Measurements from ENCODE around the gene TIPARP.
"Not testable (repeated sequence)": the region's sequence is repeated elsewhere in the genome, so short reads cannot be mapped to it uniquely, and the experiment has no call there.

Gene TIPARP

DNA sequence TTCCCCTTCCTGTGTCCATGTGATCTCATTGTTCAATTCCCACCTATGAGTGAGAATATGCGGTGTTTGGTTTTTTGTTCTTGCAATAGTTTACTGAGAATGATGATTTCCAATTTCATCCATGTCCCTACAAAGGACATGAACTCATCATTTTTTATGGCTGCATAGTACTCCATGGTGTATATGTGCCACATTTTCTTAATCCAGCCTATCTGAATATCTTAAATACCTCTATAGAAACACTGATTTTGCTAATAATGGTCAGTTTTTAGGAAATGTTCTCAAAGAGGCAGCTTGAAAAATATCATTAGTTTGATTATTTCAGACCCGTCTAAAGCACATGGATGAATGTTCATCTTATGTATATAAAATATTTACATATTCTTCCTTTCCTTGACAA, 21.7 kb upstream of the TIPARP start:
- DNase-seq = not testable (repeated sequence)

DNA sequence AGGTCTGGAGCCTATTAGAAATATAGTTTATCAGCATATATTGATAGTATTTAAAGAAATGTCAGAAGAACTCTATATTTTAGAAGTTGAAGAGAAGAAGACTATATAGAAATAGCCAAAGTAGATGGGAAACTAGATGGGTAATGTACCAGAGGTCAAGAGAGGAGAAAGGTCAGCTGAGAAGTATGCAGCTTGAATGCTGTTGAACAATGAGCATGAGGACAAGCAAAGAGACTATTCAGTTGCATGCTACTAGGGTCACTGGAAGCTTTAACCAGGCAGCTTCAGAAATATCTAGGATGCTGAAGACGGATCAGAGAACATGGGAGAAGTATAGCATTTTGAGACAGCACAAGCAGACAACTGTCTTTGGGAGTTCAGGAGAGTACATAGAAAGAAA, 19.6 kb upstream of the TIPARP start:
- DNase-seq = no peak

DNA sequence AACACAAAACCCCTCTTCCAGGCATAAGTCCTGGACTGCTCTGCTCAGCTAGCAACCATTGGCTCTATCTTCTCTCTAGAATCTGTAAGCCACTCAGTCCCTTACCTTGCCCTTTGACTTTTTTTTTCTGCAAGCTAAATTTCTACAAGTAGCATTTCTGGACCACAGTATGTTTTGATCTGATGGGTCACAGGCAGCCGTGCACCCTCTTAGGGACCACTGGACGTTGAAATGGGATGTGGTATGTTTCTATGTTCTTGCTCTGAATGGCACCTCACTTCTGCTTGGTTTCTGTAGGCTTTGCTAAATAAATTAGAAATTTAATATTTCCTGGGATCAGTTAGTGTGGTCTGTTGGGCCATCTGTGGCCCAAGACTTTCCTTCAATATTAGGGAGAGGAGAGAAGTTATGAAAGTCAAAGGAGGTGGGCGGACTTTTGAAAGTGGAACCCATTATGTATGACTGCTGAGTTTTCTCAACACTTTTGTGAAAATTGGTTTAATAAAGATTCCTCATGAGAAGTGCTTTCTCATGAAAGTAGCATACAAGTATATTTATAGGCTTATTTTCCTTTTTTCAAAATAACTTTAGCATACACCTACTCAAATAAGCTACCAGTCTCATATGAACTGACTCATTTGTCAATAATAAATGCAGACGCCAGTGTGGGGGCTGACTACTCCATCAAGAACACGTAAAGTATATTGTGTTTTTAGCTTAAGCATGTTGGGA, 18.4 kb upstream of the TIPARP start:
- no peak for DNase-seq

DNA sequence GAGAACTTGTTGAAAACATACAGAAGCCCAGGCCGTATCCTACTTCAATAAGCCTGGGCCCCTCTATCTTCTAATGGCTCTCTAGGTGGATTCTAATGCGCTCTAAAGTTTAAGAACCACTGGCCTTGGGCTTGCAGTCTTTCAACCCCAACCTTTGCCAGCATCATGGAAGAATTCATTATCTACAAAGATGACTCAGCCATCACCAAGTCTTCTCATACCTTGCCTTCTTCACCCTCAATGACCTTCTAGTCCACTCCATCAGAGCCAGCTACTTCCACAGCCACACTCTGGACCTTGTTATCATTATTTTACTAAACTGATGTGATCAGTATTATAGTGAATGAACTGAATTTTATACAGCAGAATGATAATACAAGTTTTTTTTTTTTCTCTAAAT, 16.9 kb upstream of the TIPARP start:
- DNase-seq = no peak

DNA sequence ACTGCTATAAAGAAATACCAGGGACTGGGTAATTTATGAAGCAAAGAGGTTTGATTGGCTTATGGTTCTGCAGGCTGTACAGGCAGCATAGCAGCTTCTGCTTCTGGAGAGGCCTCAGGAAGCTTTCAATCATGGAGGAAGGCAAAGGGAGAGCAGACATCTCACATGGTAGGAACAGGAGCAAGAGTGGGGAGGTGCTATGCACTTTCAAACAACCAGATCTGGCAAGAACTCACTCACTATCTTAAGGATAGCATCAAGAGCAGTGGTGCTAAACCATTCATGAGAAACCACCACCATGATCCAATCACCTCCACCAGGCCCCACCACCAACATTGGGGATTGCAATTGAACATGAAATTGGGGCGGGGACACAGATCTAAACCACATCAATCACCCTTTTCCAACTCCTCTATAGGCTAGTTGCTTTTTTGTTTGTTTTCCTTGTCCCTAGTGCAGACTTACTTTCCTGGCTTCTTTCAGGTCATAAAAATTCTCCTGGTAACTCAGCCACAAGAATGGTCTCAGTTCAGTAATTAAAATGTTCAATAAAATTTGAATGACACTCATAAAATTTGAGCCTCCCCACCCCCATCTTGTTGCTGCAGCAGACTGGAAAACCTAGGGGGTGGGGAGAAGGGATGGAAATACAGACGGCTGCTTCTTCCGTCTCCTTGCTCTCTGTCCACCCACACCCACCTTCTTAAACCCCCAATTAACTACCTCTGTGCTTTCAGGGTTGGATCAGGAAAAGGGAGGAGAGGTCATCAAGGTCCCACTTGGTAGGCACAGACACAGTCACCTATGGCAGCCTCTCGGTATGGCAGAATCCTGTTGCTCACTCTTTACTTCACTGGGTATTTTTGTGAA, 16.3 kb upstream of the TIPARP start:
- no peak for DNase-seq

DNA sequence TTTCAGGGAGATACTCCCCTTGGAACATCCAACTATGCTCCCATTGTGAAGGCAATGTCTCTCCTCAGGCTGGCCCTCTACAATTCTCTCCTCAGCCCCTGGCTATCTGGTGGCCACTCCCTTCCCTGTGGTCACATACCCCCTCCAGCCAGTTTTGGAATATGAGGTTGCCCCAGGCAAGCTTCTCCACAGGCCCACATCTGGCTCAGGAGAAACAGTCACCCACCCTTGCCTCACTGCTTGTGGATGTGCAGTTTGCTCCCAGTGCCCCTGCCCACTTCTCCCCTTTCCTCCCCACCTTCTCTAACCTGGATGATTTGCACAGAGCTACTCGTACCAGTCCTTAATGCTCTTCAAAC, 15.7 kb upstream of the TIPARP start:
- DNase-seq = no peak

DNA sequence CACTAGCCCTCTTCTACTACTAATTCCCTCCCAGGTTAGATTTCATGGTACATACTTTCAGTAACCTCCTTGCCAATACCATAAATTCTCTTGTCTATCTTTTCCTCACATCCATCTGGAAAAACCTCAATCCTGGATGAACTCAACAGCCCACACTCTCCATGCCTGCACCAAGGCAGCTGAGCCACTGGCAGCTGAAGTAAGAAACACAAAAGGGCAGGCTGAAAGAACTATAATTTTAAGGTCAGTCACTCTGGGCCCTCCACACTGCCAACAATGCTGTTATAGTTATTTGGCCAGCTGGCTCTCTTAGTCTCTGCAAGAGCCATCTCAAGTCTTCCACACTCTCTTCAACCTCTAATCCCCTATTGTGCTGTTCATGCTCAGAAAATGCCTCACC, 15.1 kb upstream of the TIPARP start:
- DNase-seq = no peak

DNA sequence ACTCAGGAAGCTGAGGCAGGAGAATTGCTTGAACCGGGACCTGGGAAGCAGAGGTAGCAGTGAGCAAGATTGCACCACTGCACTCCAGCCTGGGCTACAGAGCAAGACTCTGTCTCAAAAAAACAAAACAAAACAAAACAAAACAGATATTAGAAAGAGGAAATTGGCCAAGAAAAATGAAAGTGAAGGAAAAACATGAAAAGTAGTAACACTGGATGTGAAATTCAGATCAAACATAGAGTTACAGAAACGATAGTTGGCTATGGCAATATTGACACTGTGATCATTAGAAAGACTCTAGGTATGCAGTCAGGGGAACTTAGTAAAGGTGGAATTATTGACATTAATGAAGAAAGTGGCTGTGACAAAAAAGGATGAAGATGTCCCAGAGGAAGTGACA, 13.2 kb upstream of the TIPARP start:
- no peak for DNase-seq

DNA sequence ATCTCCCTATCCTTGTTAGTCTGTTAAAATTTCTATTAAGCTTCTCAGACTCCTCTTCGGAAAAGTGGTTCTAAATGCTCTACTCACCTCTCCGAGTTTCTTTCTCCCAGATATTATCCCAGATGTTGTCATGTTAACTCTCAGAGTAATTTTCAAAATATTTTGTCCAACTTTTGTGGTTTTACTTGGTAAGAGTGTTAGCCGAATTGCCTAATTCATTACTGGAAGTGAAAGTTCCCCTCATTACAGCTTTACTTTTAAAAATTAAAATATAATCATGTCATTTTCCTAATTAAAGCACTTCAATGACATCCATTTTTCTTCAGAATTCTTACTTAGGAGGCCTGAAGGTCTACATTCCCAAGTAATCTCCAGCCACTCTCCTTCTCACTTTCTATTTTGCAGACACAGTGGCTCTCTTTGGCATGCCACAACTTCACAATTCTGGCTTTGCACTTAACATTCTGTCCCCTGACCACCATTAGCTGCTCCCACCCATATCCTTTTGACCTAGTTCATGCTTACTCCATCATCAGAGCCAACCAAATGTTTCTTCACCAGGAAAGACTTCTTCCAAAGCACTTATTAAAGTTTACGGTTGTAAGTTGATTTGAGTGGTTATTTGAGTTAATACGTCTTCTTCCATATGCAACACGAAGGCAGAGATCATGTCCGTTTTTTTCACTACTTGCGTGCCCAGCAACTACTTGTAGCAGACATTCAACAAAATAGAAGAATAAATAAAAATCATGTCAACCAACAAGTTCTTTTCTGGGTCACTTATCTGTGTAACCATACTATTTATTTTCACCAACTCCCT, 10.2 kb upstream of the TIPARP start:
- no peak for DNase-seq

DNA sequence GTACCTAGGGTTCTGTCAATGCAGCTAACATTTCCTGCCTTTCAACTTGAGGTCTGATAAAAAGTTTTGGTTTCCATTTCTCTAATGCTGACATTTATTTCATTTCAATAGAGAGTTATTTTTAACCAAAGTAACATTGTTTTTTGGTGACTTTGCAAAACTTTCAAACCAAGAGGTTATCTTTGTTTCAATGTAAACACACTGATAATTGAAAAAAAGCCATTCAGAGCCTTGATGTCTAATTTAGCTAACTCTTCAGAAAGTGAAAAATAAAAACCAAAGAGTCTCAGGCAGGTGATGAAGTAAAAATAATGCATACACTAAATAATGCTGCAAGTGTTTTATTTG, 9.6 kb upstream of the TIPARP start:
- DNase-seq = no peak

DNA sequence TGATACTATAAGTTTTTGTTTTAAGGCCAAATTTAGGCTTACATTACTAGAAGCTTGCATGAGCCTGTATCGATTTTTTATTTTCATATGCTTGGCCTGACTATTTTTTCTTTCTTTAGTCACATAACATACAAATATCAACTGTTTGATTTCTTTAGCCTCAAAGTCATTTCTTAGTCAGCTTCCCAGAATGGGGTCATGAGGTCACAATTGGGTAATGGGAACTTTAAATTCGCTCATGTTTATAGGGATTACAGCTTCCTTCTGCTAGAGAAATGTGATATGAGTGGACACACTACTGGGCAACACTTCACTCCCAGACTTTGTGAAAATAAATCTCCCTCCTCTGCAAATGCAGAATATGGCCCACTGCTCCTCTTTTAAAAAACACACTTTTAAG, 9.1 kb upstream of the TIPARP start:
- DNase-seq = no peak

DNA sequence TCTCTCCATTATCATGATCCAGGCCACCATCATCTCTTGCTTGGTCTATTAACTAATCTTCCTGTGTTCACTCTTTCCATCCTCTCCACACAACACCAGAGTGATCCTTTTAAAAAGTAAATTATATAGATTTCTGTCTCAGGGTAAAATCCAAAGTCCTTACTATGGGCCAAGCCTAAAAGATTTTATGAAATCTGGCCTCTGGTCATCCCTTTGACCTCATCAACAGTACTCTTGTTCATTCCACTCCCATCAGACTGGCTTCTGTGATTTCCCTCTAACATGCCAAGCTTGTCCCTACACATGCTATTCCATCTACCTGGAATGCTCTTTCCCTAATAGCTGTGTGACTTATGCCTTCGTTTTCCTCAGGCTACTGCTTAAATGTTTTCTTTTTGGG, 8.3 kb upstream of the TIPARP start:
- DNase-seq = no peak

DNA sequence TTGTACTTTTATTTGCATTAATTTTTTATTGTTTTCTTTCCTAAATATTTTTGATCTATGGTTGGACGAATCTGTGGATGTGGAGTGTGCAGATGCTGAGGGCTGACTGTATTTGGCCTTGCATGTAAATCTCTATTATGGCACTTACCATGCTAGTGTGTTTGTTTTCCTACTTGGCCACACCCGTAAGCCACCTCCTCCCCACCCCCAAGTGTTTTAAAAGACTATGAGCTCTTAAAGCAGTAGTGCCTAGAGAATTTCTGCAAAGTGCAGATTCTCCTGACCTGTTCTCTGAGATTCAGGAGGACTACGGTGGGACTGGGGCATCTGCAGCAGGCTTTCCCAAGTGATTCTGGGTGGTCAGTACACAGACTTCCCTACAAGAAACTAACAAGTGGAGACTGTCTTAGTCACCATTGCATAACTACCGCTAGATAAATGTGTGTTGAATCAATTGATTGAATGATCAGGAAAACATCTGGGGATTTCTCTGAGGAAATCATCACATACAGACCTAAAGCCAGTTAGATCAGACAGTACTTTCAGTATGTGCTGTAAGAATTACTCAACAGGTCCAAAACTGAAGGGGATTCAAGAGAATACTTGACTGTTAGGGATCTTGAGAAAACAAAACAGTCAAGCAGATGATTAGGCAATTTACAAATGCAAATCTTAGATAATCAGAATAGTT, 6.2 kb upstream of the TIPARP start:
- DNase-seq = peak; percentile 19

DNA sequence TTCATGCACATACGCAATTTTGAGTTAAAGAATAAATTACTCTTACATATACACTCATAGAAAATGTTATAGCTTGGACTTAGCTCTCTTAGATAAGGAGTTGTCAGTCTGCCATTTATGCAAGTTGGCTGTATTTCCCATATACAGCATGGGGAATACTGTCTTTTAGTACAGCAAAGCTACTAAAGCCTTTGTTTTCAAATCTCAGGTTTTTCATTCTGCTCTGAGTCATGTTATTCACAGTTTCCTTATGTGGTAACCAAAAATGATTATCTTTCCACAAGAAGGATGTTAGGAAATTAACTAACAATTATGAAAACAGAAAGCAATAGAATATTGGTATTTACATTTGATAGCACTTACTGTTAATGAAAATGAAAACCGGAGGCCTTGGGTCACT, 4.3 kb upstream of the TIPARP start:
- DNase-seq = no peak

DNA sequence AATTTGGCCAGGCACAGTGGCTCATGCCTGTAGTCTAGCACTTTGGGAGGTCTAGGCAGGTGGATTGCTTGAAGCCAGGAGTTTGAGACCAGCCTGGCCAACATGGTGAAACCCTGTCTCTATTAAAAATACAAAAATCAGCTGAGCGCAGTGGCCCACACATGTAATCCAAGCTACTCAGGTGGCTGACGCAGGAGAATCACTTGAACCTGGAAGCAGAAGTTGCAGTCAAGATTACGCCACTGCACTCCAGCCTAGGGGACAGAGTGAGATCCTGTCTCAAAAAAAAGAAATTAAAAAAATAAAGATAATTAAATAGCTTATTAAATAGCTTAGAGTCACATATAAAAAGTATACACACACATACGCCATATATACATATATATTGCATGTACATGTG, 3.7 kb upstream of the TIPARP start:
- DNase-seq = no peak

DNA sequence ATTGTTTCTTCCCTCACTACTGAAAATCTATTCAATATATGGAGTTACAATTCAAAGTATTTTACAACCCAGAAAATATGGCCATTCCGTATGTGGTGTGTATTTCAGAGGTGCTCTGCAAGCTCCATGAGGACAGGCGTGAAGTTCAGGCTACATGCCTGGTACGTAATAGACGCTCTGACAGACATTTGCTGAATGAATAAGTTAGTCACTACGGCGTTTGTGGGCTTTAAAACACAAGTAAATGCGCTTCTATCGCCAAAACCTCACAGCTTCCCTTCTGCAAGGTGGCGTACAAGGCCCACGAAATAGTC, 701 bp upstream of the TIPARP start:
- DNase-seq = no peak

DNA sequence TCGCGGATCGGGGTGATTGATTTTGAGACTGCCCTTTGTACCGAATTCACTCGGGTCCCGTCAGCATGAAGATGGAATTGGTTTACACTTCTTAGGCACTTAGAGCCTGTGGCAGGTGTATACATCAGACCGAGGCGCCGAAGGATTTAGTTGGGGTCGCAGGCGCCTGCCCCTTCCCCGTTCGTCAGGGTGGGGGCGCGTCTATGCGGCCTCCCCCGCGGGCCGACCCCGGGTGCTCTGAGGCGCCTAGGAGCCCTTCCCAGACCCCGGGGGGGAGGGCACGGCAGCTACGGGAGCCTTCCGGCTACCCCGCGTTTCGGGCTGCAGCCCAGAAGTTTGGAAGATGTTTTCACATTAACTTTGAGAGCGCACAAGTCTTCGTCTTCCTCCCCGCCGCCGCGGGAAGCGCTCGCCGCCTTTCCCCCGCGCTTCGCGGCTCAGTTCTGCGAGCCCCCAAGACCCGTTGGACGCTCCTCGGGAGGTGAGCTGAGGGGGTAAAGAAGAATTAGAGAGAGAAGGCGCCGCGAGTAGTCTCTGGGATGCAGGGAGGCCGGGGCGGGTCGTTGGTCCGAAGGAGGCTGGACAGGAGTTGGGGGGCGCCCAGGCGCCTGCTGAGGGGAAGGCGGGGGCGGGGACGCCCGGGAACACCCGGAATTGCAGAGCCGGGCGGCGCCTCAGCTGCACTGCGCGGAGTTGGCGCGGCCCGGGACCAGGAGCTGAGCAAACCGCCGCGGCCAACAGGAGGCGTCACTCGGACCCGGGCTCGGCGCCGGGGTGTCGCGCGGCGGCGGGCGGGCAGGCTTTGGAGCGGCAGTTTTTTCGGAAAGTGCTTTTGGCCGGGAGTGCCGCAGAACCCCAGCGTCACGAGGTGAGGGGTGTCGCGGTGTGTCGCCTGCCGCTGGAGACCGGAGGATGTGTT, 780 bp downstream of the TIPARP start:
- peak; percentile 49 for DNase-seq

DNA sequence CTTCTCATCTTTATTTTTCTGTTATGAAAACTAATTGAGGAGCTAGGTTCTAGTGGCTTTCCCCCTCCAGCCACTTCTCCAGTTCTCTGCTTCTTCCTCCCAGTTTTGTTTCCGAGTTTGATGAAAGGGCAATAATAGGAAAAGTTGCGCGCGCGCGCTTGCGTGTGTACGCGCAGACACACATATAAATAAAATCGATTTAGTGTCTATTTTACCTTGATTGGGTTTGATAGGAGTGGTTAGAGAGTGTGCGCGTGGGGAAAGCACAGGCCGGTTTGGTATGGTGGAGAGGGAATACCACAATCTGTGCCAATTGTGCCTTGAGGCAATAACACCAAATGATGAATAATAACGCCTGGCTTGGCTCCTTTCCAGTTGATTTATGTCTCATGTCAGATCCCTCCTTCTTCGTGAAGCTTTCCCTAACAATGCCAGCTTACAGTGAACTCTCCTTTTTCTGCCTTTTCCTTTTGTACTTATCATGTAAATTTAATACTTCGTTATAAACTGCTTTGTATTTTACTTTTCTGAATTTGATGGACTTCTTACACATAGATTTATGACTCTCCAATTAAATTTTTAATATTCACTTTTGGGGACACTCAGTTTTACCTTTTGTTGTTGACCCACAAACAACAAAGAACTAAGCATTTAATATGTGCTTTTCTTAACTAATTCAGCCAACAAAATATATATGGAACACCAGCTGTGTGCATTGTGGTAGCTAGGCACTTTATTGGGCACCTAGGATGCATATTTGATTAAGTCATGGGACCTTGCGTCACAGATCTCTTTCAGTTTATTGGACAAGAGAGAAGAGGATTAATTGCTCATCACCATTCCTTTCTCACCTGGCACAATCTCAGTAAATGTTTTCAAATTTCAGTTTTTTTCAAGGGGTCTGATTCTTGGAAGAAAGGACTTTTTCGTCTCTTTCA, 1.7 kb downstream of the TIPARP start:
- peak; percentile 76 for DNase-seq

DNA sequence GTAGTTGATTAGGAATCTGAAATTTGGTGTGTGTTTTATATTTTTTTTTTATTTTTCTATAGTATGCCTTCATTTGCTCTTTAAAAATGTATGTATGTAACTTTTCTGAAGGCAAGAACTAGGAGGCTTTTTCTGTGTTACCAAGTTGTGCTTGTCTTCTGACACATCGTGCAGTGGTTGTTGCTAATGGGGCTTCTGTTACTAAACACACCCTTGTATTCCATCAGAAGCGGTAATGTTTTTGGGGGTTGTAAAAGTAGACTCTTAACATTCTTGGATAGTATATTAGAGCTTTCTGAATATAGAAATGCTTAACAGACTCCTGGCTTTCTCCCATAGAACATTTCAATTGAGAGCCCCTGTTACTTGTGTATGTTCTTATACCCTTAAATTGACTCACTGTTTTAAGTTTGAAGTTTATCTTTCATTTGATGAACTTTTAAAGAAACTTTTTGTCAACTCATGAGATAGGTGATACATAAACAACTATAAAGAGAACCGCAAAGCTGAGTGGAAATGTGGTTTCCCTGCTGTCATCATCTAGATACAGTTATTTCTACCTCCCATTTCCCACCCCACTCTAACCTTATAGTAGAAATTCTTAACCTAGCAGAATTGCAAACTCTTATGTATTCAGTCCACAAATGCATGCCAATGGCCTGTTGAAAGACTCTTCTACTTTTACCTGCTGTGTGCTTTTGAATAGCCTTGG, 2.5 kb downstream of the TIPARP start:
- peak; percentile 19 for DNase-seq

DNA sequence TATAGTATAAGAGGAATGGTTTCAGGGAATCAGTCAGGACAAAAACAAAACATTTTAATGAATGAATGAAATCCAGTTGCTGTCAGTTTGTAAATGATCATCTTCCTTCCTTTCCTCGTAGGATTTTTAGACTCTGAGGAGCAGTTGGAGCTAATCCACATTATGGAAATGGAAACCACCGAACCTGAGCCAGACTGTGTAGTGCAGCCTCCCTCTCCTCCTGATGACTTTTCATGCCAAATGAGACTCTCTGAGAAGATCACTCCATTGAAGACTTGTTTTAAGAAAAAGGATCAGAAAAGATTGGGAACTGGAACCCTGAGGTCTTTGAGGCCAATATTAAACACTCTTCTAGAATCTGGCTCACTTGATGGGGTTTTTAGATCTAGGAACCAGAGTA, 3.1 kb downstream of the TIPARP start:
- DNase-seq = no peak
